Measurements from ENCODE around the gene HECTD1. TPM values are rescaled to one million over a fixed set of nuclear protein-coding genes. Genes with fewer than 3 reads are reported as not detected.

Gene HECTD1
- total RNA-seq, 1 donor = 246 TPM

- TF ChIP-seq, protein P1, sequence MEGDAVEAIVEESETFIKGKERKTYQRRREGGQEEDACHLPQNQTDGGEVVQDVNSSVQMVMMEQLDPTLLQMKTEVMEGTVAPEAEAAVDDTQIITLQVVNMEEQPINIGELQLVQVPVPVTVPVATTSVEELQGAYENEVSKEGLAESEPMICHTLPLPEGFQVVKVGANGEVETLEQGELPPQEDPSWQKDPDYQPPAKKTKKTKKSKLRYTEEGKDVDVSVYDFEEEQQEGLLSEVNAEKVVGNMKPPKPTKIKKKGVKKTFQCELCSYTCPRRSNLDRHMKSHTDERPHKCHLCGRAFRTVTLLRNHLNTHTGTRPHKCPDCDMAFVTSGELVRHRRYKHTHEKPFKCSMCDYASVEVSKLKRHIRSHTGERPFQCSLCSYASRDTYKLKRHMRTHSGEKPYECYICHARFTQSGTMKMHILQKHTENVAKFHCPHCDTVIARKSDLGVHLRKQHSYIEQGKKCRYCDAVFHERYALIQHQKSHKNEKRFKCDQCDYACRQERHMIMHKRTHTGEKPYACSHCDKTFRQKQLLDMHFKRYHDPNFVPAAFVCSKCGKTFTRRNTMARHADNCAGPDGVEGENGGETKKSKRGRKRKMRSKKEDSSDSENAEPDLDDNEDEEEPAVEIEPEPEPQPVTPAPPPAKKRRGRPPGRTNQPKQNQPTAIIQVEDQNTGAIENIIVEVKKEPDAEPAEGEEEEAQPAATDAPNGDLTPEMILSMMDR (IDR thresholded peaks at IDR 0.05; ENCODE audit: extremely low read depth, low read depth, low read length) = no peak
- no peak overlapping the region for H3K4me2 ChIP-seq (ENCODE audit: insufficient read depth, low read length)
- DNase-seq (ENCODE audit: insufficient read length, low spot score, missing footprints) = no peak
- H4K20me1 ChIP-seq (ENCODE audit: insufficient read depth, low read length) = no peaks in the 10 kb centered on the region
- no peaks in the 10 kb centered on the region for H3K4me1 ChIP-seq (ENCODE audit: insufficient read depth, low read length)
- H3K9me3 ChIP-seq (ENCODE audit: low read depth, low read length) = no peaks in the 10 kb centered on the region
- no peaks in the 10 kb centered on the region for H3K79me2 ChIP-seq (ENCODE audit: insufficient read depth, low read length)
- H3K36me3 ChIP-seq (ENCODE audit: insufficient read depth, low read length) = no peaks in the 10 kb centered on the region
- H3K27me3 ChIP-seq (ENCODE audit: insufficient read depth, low read length) = no peaks in the 10 kb centered on the region
- no peak overlapping the region for H2AFZ ChIP-seq (ENCODE audit: low read length)
- no peak overlapping the region for H3K27ac ChIP-seq (ENCODE audit: low read depth, low read length)
- no peak overlapping the region for H3K4me3 ChIP-seq (ENCODE audit: insufficient read depth, low read length)
These were observed 47.7 kb upstream of the HECTD1 start for GRCh38 chr14:31255286-31255685.

- TF ChIP-seq, protein P1 (IDR thresholded peaks at IDR 0.05; ENCODE audit: extremely low read depth, low read depth, low read length) = no peak
- Histone ChIP-seq H2AFZ (ENCODE audit: low read length) (no peak overlapping the region), H3K36me3 (ENCODE audit: insufficient read depth, low read length) (no peaks in the 10 kb centered on the region), H3K27ac (ENCODE audit: low read depth, low read length) (no peak overlapping the region), H3K79me2 (ENCODE audit: insufficient read depth, low read length) (no peaks in the 10 kb centered on the region), H3K27me3 (ENCODE audit: insufficient read depth, low read length) (no peaks in the 10 kb centered on the region), H3K4me2 (ENCODE audit: insufficient read depth, low read length) (no peak overlapping the region), H3K4me3 (ENCODE audit: insufficient read depth, low read length) (no peak overlapping the region), H3K4me1 (ENCODE audit: insufficient read depth, low read length) (no peaks in the 10 kb centered on the region), H4K20me1 (ENCODE audit: insufficient read depth, low read length) (no peaks in the 10 kb centered on the region), H3K9me3 (ENCODE audit: low read depth, low read length) (no peaks in the 10 kb centered on the region)
- no peak for DNase-seq (ENCODE audit: insufficient read length, low spot score, missing footprints)
These were observed 46.3 kb upstream of the HECTD1 start for GRCh38 chr14:31253746-31254471.

- Histone ChIP-seq H3K79me2 (ENCODE audit: insufficient read depth, low read length) (no peaks in the 10 kb centered on the region), H3K4me1 (ENCODE audit: insufficient read depth, low read length) (no peaks in the 10 kb centered on the region), H3K9me3 (ENCODE audit: low read depth, low read length) (no peaks in the 10 kb centered on the region), H4K20me1 (ENCODE audit: insufficient read depth, low read length) (no peaks in the 10 kb centered on the region), H3K36me3 (ENCODE audit: insufficient read depth, low read length) (no peaks in the 10 kb centered on the region), H3K27ac (ENCODE audit: low read depth, low read length) (no peak overlapping the region), H3K4me3 (ENCODE audit: insufficient read depth, low read length) (no peak overlapping the region), H3K4me2 (ENCODE audit: insufficient read depth, low read length) (no peak overlapping the region), H3K27me3 (ENCODE audit: insufficient read depth, low read length) (no peaks in the 10 kb centered on the region), H2AFZ (ENCODE audit: low read length) (no peak overlapping the region)
- TF ChIP-seq, protein P1 (IDR thresholded peaks at IDR 0.05; ENCODE audit: extremely low read depth, low read depth, low read length) = no peak
- no peak for DNase-seq (ENCODE audit: insufficient read length, low spot score, missing footprints)
These were observed 45.3 kb upstream of the HECTD1 start for GRCh38 chr14:31252865-31253264.

DNA sequence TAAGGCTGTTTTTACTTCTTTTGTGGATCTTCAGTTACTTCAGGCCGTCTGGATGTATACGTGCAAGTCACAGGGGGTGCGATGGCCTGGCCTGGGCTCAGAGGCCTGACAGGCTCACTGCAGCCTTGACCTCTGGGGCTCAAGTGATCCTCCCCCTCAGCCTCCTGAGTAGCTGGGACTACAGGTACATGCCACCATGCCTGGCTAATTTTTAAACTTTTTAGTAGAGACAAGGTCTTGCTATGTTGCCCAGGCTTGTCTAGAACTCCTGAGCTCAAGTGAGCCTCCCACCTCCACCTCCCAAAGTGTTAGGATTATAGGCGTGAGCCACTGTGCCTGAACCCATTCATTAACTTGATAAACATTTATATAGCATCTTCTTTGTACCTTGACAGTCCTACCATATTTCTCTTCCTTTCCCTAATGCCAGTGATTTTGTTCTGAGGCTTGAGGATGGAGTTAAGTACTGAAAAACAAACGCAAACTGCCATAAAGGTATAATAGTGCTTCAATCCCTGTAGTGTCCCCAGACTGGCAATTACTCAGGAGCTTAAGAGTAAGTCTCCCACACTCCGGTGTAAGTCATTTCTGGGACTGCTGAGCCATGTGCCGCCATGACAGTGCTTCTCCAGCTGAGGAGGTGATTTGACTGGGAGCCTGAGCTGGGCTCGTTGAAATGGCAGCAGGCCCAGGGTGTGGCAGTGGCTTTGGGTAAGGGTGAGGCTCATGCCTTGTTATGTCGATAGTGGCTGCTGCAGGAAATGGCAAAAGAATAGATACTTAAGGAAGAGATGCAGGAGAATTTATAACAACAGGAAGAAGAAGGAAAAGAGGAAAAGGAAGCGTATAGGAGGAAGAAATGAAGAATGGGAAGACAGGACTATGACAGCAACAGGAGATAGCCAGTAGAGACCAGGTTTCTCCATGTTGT lies 43.7 kb upstream of the HECTD1 start:
- H3K4me3 ChIP-seq (ENCODE audit: insufficient read depth, low read length) = no peak overlapping the region
- peak overlapping the region; percentile 50 for H2AFZ ChIP-seq (ENCODE audit: low read length)
- TF ChIP-seq, protein P1 (IDR thresholded peaks at IDR 0.05; ENCODE audit: extremely low read depth, low read depth, low read length) = no peak
- no peaks in the 10 kb centered on the region for H3K4me1 ChIP-seq (ENCODE audit: insufficient read depth, low read length)
- H3K27me3 ChIP-seq (ENCODE audit: insufficient read depth, low read length) = no peaks in the 10 kb centered on the region
- no peaks in the 10 kb centered on the region for H3K9me3 ChIP-seq (ENCODE audit: low read depth, low read length)
- no peaks in the 10 kb centered on the region for H4K20me1 ChIP-seq (ENCODE audit: insufficient read depth, low read length)
- no peak overlapping the region for H3K27ac ChIP-seq (ENCODE audit: low read depth, low read length)
- DNase-seq (ENCODE audit: insufficient read length, low spot score, missing footprints) = no peak
- no peak overlapping the region for H3K4me2 ChIP-seq (ENCODE audit: insufficient read depth, low read length)
- H3K79me2 ChIP-seq (ENCODE audit: insufficient read depth, low read length) = no peaks in the 10 kb centered on the region
- H3K36me3 ChIP-seq (ENCODE audit: insufficient read depth, low read length) = no peaks in the 10 kb centered on the region

Data from osteoblast (primary cell).